ENCODE results near the gene NELL2.

Gene NELL2

GRCh38 chr12:44546060-44546459 lies 330.1 kb downstream of the NELL2 start:
- DNase-seq (ENCODE audit: low read depth in 2 of 3, low spot score in 2 of 3) = no peak

- DNase-seq (ENCODE audit: low read depth in 2 of 3, low spot score in 2 of 3) = no peak
These were observed 332.1 kb downstream of the NELL2 start for GRCh38 chr12:44544018-44544417.

- no peak for DNase-seq (ENCODE audit: low read depth in 2 of 3, low spot score in 2 of 3)
These were observed 333.4 kb downstream of the NELL2 start for GRCh38 chr12:44542716-44543115.

- no peak for DNase-seq (ENCODE audit: low read depth in 2 of 3, low spot score in 2 of 3)
These were observed 338.8 kb downstream of the NELL2 start for GRCh38 chr12:44537354-44537753.

GRCh38 chr12:44532940-44533339 lies 343.2 kb downstream of the NELL2 start:
- no peak for DNase-seq (ENCODE audit: low read depth in 2 of 3, low spot score in 2 of 3)

- no peak for DNase-seq (ENCODE audit: low read depth in 2 of 3, low spot score in 2 of 3)
These were observed 344.7 kb downstream of the NELL2 start for GRCh38 chr12:44531320-44531971.

- DNase-seq (ENCODE audit: low read depth in 2 of 3, low spot score in 2 of 3) = no peak
These were observed 349.4 kb downstream of the NELL2 start for GRCh38 chr12:44526655-44527182.

GRCh38 chr12:44525806-44526654 lies 350.1 kb downstream of the NELL2 start:
- no peak for DNase-seq (ENCODE audit: low read depth in 2 of 3, low spot score in 2 of 3)

- no peak for DNase-seq (ENCODE audit: low read depth in 2 of 3, low spot score in 2 of 3)
These were observed 352.3 kb downstream of the NELL2 start for GRCh38 chr12:44523828-44524227.

GRCh38 chr12:44521702-44522101 lies 354.4 kb downstream of the NELL2 start:
- no peak for DNase-seq (ENCODE audit: low read depth in 2 of 3, low spot score in 2 of 3)

- DNase-seq (ENCODE audit: low read depth in 2 of 3, low spot score in 2 of 3) = no peak
These were observed 356.2 kb downstream of the NELL2 start for GRCh38 chr12:44519931-44520330.

GRCh38 chr12:44511289-44511688 lies 364.8 kb downstream of the NELL2 start:
- DNase-seq (ENCODE audit: low read depth in 2 of 3, low spot score in 2 of 3) = no peak

- DNase-seq (ENCODE audit: low read depth in 2 of 3, low spot score in 2 of 3) = no peak
These were observed 365.6 kb downstream of the NELL2 start for GRCh38 chr12:44510510-44510909.

GRCh38 chr12:44510076-44510475 lies 366.0 kb downstream of the NELL2 start:
- no peak for DNase-seq (ENCODE audit: low read depth in 2 of 3, low spot score in 2 of 3)

- no peak for DNase-seq (ENCODE audit: low read depth in 2 of 3, low spot score in 2 of 3)
These were observed 366.6 kb downstream of the NELL2 start for GRCh38 chr12:44509471-44509870.

- no peak for DNase-seq (ENCODE audit: low read depth in 2 of 3, low spot score in 2 of 3)
These were observed 368.7 kb downstream of the NELL2 start for GRCh38 chr12:44507461-44507860.

GRCh38 chr12:44504799-44505198 lies 371.3 kb downstream of the NELL2 start:
- no peak for DNase-seq (ENCODE audit: low read depth in 2 of 3, low spot score in 2 of 3)

- no peak for DNase-seq (ENCODE audit: low read depth in 2 of 3, low spot score in 2 of 3)
These were observed 372.8 kb downstream of the NELL2 start for GRCh38 chr12:44503329-44503728.

- DNase-seq (ENCODE audit: low read depth in 2 of 3, low spot score in 2 of 3) = no peak
These were observed 373.4 kb downstream of the NELL2 start for GRCh38 chr12:44502681-44503080.

- no peak for DNase-seq (ENCODE audit: low read depth in 2 of 3, low spot score in 2 of 3)
These were observed 375.7 kb downstream of the NELL2 start for GRCh38 chr12:44500423-44500822.

- no peak for DNase-seq (ENCODE audit: low read depth in 2 of 3, low spot score in 2 of 3)
These were observed 379.1 kb downstream of the NELL2 start for GRCh38 chr12:44497044-44497443.

GRCh38 chr12:44490181-44490580 lies 385.9 kb downstream of the NELL2 start:
- DNase-seq (ENCODE audit: low read depth in 2 of 3, low spot score in 2 of 3) = no peak
